ENCODE measurements around the gene TULP1.

Gene TULP1

GRCh38 chr6:35554811-35555210 lies 42.1 kb upstream of the TULP1 start:
- TF ChIP-seq CTCF (IDR thresholded peaks at IDR 0.05; ENCODE audit: low read depth, low read length), result no peak
- Histone ChIP-seq H3K4me3 (ENCODE audit: low read depth, low read length) (no peak overlapping the region), H3K36me3 (no peaks in the 10 kb centered on the region), H3K27ac (no peak overlapping the region), H3K9me3 (ENCODE audit: severe bottlenecking) (peaks cover 19% of the 10 kb centered on the region), H3K27me3 (ENCODE audit: insufficient read depth, low read depth, severe bottlenecking) (no peaks in the 10 kb centered on the region)
- DNase-seq, result no peak

- peaks cover 22% of the 10 kb centered on the region for H3K9me3 ChIP-seq (ENCODE audit: severe bottlenecking)
- H3K27me3 ChIP-seq (ENCODE audit: insufficient read depth, low read depth, severe bottlenecking), result no peaks in the 10 kb centered on the region
- H3K36me3 ChIP-seq, result no peaks in the 10 kb centered on the region
- no peak overlapping the region for H3K27ac ChIP-seq
- TF ChIP-seq CTCF (IDR thresholded peaks at IDR 0.05; ENCODE audit: low read depth, low read length), result 0 out of 2 replicates have a peak, but pooled peaks have one; percentile 14
- H3K4me3 ChIP-seq (ENCODE audit: low read depth, low read length), result no peak overlapping the region
- DNase-seq, result no peak
These were observed 40.6 kb upstream of the TULP1 start for GRCh38 chr6:35553315-35553714.

GRCh38 chr6:35552285-35552917 lies 39.7 kb upstream of the TULP1 start:
- peak; percentile 99 for TF ChIP-seq CTCF (IDR thresholded peaks at IDR 0.05; ENCODE audit: low read depth, low read length)
- DNase-seq, result peak; percentile 78
- H3K36me3 ChIP-seq, result no peaks in the 10 kb centered on the region
- peaks cover 22% of the 10 kb centered on the region for H3K9me3 ChIP-seq (ENCODE audit: severe bottlenecking)
- H3K4me3 ChIP-seq (ENCODE audit: low read depth, low read length), result no peak overlapping the region
- no peaks in the 10 kb centered on the region for H3K27me3 ChIP-seq (ENCODE audit: insufficient read depth, low read depth, severe bottlenecking)
- no peak overlapping the region for H3K27ac ChIP-seq

- H3K36me3 ChIP-seq, result no peaks in the 10 kb centered on the region
- peaks cover 25% of the 10 kb centered on the region for H3K9me3 ChIP-seq (ENCODE audit: severe bottlenecking)
- DNase-seq, result no peak
- TF ChIP-seq CTCF (IDR thresholded peaks at IDR 0.05; ENCODE audit: low read depth, low read length), result no peak
- H3K4me3 ChIP-seq (ENCODE audit: low read depth, low read length), result no peak overlapping the region
- no peak overlapping the region for H3K27ac ChIP-seq
- H3K27me3 ChIP-seq (ENCODE audit: insufficient read depth, low read depth, severe bottlenecking), result no peaks in the 10 kb centered on the region
These were observed 37.7 kb upstream of the TULP1 start for GRCh38 chr6:35550437-35550836.

GRCh38 chr6:35547676-35548075 lies 35.0 kb upstream of the TULP1 start:
- no peak for DNase-seq
- H3K27me3 ChIP-seq (ENCODE audit: insufficient read depth, low read depth, severe bottlenecking), result no peaks in the 10 kb centered on the region
- peaks cover 42% of the 10 kb centered on the region for H3K9me3 ChIP-seq (ENCODE audit: severe bottlenecking)
- no peak for TF ChIP-seq CTCF (IDR thresholded peaks at IDR 0.05; ENCODE audit: low read depth, low read length)
- H3K36me3 ChIP-seq, result no peaks in the 10 kb centered on the region
- no peak overlapping the region for H3K4me3 ChIP-seq (ENCODE audit: low read depth, low read length)
- no peak overlapping the region; the same call in 1 of the 2 replicates for H3K27ac ChIP-seq

Data from WERI-Rb-1 (cell line).